ENCODE results near the gene NBEA.

NBEA gene

GRCh38 chr13:35629026-35629425 is 687.0 kb downstream of the NBEA start:
- no peak for DNase-seq (ENCODE audit: low read depth)
- no peak overlapping the region for H3K4me3 ChIP-seq (ENCODE audit: low read depth, low read length)
- in situ Hi-C loops (cut with HindIII; ENCODE audit: low sequenced_read_pairs): no loop called here
- TF ChIP-seq CTCF (IDR thresholded peaks at IDR 0.05; ENCODE audit: low read depth, low read length, missing control alignments): no peak

GRCh38 chr13:35630551-35631275 is 688.6 kb downstream of the NBEA start:
- in situ Hi-C loops (cut with HindIII; ENCODE audit: low sequenced_read_pairs): no loop called here
- peak; percentile 82 for TF ChIP-seq CTCF (IDR thresholded peaks at IDR 0.05; ENCODE audit: low read depth, low read length, missing control alignments)
- H3K4me3 ChIP-seq (ENCODE audit: low read depth, low read length): no peak overlapping the region
- peak; percentile 22 for DNase-seq (ENCODE audit: low read depth)

- TF ChIP-seq CTCF (IDR thresholded peaks at IDR 0.05; ENCODE audit: low read depth, low read length, missing control alignments): no peak
- DNase-seq (ENCODE audit: low read depth): no peak
- no peak overlapping the region for H3K4me3 ChIP-seq (ENCODE audit: low read depth, low read length)
- in situ Hi-C loops (cut with HindIII; ENCODE audit: low sequenced_read_pairs): no loop called here
These were observed 689.6 kb downstream of the NBEA start for GRCh38 chr13:35631666-35632065.

- DNase-seq (ENCODE audit: low read depth): no peak
- TF ChIP-seq CTCF (IDR thresholded peaks at IDR 0.05; ENCODE audit: low read depth, low read length, missing control alignments): no peak
- H3K4me3 ChIP-seq (ENCODE audit: low read depth, low read length): no peak overlapping the region
- in situ Hi-C loops (cut with HindIII; ENCODE audit: low sequenced_read_pairs): no loop called here
These were observed 701.6 kb downstream of the NBEA start for GRCh38 chr13:35643625-35644024.

- H3K4me3 ChIP-seq (ENCODE audit: low read depth, low read length): no peak overlapping the region
- TF ChIP-seq CTCF (IDR thresholded peaks at IDR 0.05; ENCODE audit: low read depth, low read length, missing control alignments): no peak
- in situ Hi-C loops (cut with HindIII; ENCODE audit: low sequenced_read_pairs): loop anchor here (5.0 kb wide), 1 partner anchor 66 kb away; no protein-coding TSS in a partner anchor
- no peak for DNase-seq (ENCODE audit: low read depth)
These were observed 704.1 kb downstream of the NBEA start for GRCh38 chr13:35646056-35646774.

- no peak for TF ChIP-seq CTCF (IDR thresholded peaks at IDR 0.05; ENCODE audit: low read depth, low read length, missing control alignments)
- no peak for DNase-seq (ENCODE audit: low read depth)
- no peak overlapping the region for H3K4me3 ChIP-seq (ENCODE audit: low read depth, low read length)
- in situ Hi-C loops (cut with HindIII; ENCODE audit: low sequenced_read_pairs): loop anchor here (5.0 kb wide), 1 partner anchor 64 kb away; no protein-coding TSS in a partner anchor
These were observed 706.1 kb downstream of the NBEA start for GRCh38 chr13:35648201-35648600.
